Thyroid gland (tissue), 4 donors: Measurements from ENCODE around the gene NDUFA6.

Experiments used
- POLR2A ChIP-seq, 2 donors: fragments of 450-650 bp; IDR thresholded peaks; one replicate each; pipeline ENCODE4 v1.6.1; 2017; ENCODE audit warnings: antibody characterized with exemption in 2 of 2, mild to moderate bottlenecking in 2 of 2, moderate library complexity in 1 of 2
- TF ChIP-seq, protein P1 (sequence below), 6 experiments: fragments of 200-600 bp in 3 of 6; fragments of 450-650 bp in 3 of 6; sonication (generic) in 3 of 6; IDR thresholded peaks; one replicate each; pipeline ENCODE4 v1.5.1; 2016 to 2019; ENCODE audit warnings: antibody characterized with exemption in 6 of 6, mild to moderate bottlenecking in 2 of 6, inconsistent platforms in 1 of 6, moderate library complexity in 1 of 6

DNA sequence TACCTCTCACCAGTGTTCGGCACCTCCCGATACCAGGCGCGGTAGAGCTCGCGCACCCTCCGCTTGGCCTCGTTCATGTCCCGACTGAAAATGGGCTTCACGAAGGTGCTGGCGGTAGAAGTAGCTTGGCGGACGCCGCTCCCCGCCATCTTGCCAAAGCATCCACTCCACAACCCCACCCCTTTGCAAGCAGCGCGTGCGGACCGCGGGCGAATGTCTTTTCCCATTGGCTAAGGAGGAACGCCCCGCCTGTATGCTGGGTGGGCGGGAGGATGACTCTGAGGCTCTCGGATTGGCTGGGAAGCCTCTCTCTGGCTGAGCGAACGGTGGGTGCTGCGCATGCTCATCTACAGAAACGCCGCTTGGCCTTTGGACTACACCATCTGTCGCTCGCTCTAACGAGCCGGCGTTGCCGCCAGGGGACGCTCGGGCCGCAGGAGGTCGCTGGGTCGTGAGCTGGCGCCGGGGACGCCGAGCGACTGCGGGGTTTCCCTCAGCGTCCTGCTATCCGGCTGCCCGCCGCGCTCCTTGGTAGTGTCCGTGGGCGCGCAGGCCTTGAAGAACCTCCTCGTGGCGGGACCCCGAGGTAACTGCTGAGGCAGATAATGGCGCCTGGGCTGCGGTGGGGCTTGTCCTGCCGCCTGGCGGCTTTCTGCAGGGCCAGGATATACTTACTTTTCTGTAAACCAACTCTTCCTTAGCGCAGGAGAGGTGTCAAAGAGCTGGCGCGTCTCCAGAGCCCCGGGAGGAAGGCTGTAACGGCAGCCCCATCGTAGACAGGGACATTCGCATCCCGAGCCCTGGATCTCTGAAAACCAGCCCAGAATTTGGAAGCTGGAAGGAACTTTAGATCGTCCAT, at the start of gene NDUFA6:
- TF ChIP-seq, protein P1, sequence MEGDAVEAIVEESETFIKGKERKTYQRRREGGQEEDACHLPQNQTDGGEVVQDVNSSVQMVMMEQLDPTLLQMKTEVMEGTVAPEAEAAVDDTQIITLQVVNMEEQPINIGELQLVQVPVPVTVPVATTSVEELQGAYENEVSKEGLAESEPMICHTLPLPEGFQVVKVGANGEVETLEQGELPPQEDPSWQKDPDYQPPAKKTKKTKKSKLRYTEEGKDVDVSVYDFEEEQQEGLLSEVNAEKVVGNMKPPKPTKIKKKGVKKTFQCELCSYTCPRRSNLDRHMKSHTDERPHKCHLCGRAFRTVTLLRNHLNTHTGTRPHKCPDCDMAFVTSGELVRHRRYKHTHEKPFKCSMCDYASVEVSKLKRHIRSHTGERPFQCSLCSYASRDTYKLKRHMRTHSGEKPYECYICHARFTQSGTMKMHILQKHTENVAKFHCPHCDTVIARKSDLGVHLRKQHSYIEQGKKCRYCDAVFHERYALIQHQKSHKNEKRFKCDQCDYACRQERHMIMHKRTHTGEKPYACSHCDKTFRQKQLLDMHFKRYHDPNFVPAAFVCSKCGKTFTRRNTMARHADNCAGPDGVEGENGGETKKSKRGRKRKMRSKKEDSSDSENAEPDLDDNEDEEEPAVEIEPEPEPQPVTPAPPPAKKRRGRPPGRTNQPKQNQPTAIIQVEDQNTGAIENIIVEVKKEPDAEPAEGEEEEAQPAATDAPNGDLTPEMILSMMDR (IDR thresholded peaks at IDR 0.05), result peak; percentile 81 to 99 (median 96)
- peak; percentile 48 to 98 for TF ChIP-seq POLR2A (IDR thresholded peaks at IDR 0.05)
